Measurements from ENCODE around the gene GRWD1.

The GRWD1 gene

DNA sequence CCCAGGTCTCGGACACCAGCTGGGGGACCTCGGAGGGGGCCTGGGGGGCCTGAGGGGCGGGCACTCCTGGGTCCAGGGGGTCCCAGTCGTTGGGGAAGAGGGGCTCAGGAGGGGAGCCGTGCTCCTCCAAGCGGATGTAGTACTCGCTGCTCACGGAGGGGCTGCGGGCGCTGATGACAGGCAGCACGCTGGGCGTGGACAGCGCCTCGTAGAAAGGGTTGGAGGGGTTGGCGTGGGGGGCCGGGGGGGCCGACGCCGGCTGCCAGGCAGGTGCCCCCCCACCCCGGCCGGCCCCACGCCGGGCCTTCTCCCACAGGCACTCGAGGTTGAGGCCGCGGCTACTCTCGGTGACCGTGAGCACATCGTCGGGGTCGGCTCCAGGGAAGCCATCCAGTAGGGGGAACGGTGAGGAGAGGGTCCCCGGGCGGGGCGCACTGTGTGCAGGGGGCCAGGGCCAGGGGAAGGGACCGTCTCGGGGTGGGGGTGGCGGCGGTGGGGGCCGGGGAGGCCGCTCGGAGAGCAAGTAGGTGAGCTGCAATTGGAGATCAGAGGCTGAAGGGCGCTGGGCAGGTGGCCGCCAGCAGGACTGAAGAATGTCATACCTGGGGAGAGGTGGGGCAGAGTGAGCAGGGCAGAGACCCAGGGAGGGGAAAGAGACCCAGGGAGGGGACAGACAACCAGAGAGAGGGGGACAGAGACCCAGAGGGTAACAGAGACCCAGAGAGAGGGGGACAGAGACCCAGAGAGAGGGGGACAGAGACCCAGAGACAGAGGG is 53.7 kb downstream of the GRWD1 start:
- Histone ChIP-seq H2BK12ac (ENCODE audit: low read length) (no peak overlapping the region), H3K18ac (ENCODE audit: low read length) (no peak overlapping the region), H3K23ac (ENCODE audit: low read length) (no peak overlapping the region), H3K27ac (ENCODE audit: low read depth, low read length) (no peak overlapping the region), H3K4me1 (ENCODE audit: control insufficient read depth in 1 of 2, insufficient read depth in 2 of 2, low read length in 2 of 2) (peaks cover 15 to 19% of the 10 kb centered on the region in 2 experiments), H3K4me2 (ENCODE audit: low read length) (no peak overlapping the region), H3K4ac (ENCODE audit: low read depth, low read length) (no peak overlapping the region), H3K27me3 (ENCODE audit: insufficient read depth, low read length) (no peaks in the 10 kb centered on the region), H3K14ac (ENCODE audit: low read length) (no peak overlapping the region), H4K91ac (ENCODE audit: low read depth, low read length) (no peak overlapping the region), H3K9me3 (ENCODE audit: insufficient read depth, low read depth, low read length) (no peaks in the 10 kb centered on the region), H3K4me3 (ENCODE audit: low read depth, low read length) (no peak overlapping the region), H2AFZ (ENCODE audit: insufficient read depth, low read length, poor library complexity) (no peak overlapping the region), H4K8ac (ENCODE audit: low read depth, low read length) (no peak overlapping the region), H3K9ac (ENCODE audit: low read length) (no peak overlapping the region), H2BK5ac (ENCODE audit: low read depth, low read length, poor library complexity) (no peak overlapping the region), H2BK120ac (ENCODE audit: insufficient read depth, low read length, poor library complexity) (no peak overlapping the region), H2AK5ac (ENCODE audit: low read length) (no peak overlapping the region), H3K79me1 (ENCODE audit: low read length) (peaks cover 9% of the 10 kb centered on the region), H3K36me3 (ENCODE audit: control insufficient read depth in 1 of 2, insufficient read depth in 2 of 2, low read length in 2 of 2) (peaks cover 0 to 1% of the 10 kb centered on the region in 2 experiments), H3K79me2 (ENCODE audit: control insufficient read depth, insufficient read depth, low read length, poor library complexity) (peaks cover 2% of the 10 kb centered on the region), H4K12ac (ENCODE audit: low read depth, low read length) (no peak overlapping the region)
- DNase-seq, result peak in 1 of 2 donors; percentile 46
- no CpG with 5 or more reads among the region's 44 CpGs for WGBS (ENCODE audit: extremely low coverage, insufficient coverage, insufficient read length)

DNA sequence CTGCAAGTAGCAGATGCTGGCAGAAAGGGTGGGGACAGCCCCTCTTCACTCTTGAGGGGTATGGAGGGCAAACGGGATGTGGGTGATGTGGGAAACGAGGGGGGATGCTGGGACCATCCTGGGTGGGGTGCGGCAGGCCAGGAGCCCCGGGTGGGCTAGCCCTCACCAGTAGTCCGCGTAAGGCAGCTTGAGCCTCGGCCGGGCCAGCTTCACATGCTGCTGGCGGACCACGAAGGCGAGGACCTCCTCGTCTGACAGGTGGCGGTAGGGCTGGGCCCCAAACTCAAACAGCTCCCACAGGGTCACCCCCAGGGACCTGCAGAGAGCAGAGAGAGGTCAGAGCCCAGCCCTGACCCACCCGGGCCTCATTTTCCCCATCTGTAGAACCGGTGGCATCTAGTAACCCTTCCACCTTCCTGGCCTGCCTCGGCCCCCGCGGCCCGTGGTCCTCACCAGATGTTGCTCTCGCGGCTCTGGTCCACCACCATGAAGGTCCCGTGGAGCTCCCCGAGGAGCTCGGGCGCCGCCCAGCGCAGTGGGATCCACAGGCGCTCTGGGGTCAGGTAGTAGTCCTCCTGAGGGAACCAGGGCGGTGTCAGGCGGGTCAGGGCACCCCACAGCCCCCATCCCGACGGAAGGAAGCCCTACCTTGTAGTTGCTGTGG is 55.2 kb downstream of the GRWD1 start:
- peak overlapping the region; percentile 28 for H2BK5ac ChIP-seq (ENCODE audit: low read depth, low read length, poor library complexity)
- H3K4me1 ChIP-seq (ENCODE audit: control insufficient read depth in 1 of 2, insufficient read depth in 2 of 2, low read length in 2 of 2), result peaks cover 12 to 19% of the 10 kb centered on the region in 2 experiments
- H3K9me3 ChIP-seq (ENCODE audit: insufficient read depth, low read depth, low read length), result no peaks in the 10 kb centered on the region
- peaks cover 9% of the 10 kb centered on the region for H3K79me1 ChIP-seq (ENCODE audit: low read length)
- peak overlapping the region; percentile 76 for H4K91ac ChIP-seq (ENCODE audit: low read depth, low read length)
- peak overlapping the region; percentile 61 for H3K4me2 ChIP-seq (ENCODE audit: low read length)
- H3K27ac ChIP-seq (ENCODE audit: low read depth, low read length), result peak overlapping the region; percentile 57
- H2AK5ac ChIP-seq (ENCODE audit: low read length), result peak overlapping the region; percentile 22
- peak overlapping the region; percentile 41 for H2BK120ac ChIP-seq (ENCODE audit: insufficient read depth, low read length, poor library complexity)
- H4K8ac ChIP-seq (ENCODE audit: low read depth, low read length), result peak overlapping the region; percentile 63
- H3K23ac ChIP-seq (ENCODE audit: low read length), result no peak overlapping the region
- no peak overlapping the region for H3K9ac ChIP-seq (ENCODE audit: low read length)
- H3K27me3 ChIP-seq (ENCODE audit: insufficient read depth, low read length), result no peaks in the 10 kb centered on the region
- peaks cover 2% of the 10 kb centered on the region for H3K79me2 ChIP-seq (ENCODE audit: control insufficient read depth, insufficient read depth, low read length, poor library complexity)
- DNase-seq, result no peak
- WGBS (ENCODE audit: extremely low coverage, insufficient coverage, insufficient read length), result no CpG with 5 or more reads among the region's 32 CpGs
- peaks cover 0 to 1% of the 10 kb centered on the region in 2 experiments for H3K36me3 ChIP-seq (ENCODE audit: control insufficient read depth in 1 of 2, insufficient read depth in 2 of 2, low read length in 2 of 2)
- peak overlapping the region; percentile 33 for H3K4ac ChIP-seq (ENCODE audit: low read depth, low read length)
- peak overlapping the region; percentile 19 for H2BK12ac ChIP-seq (ENCODE audit: low read length)
- peak overlapping the region; percentile 31 for H3K18ac ChIP-seq (ENCODE audit: low read length)
- peak overlapping the region; percentile 43 for H4K12ac ChIP-seq (ENCODE audit: low read depth, low read length)
- peak overlapping the region; percentile 58 for H3K4me3 ChIP-seq (ENCODE audit: low read depth, low read length)
- H3K14ac ChIP-seq (ENCODE audit: low read length), result peak overlapping the region; percentile 45
- peak overlapping the region; percentile 21 for H2AFZ ChIP-seq (ENCODE audit: insufficient read depth, low read length, poor library complexity)

DNA sequence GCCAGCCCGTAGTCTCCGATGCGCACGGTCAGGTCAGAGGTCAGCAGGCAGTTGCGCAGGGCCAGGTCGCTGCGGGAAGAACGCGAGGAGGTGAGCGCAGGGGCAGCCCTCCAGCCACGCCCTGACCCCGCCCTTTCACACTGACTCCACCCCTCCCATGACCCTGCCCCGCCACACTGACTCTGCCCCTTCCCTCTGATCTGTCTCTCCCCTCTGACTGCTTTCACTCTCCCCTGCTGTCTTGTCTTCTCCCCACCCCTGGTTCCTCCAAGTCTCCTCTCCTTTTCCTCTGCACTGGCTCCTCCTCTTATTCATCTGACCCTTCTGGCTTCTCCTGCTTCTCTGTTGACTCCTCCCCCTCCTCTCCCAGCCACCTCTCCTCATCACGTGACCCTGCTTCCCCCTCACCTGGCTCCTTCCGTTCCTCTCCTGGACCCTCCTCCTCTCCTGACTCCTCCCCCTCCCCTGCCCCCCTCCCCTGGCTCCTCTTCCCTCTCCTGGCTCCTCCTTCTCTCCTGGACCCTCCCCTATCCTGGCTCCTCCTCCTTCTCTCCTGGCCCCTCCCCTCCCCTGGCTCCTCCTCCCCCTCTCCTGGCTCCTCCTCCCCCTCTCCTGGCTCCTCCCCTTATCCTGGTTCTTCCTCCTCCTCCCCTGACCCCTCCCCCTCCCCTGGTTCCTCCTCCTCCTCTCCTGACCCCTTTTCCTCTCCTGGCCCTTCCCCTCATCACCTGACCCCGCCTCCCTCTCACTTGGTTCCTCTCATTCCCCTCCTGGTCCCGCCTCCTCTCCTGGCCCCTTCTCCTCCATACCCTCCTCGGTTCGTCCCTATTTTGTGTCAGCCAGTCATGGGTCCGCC is 55.9 kb downstream of the GRWD1 start:
- H4K8ac ChIP-seq (ENCODE audit: low read depth, low read length), result peak overlapping the region; percentile 63
- H3K4ac ChIP-seq (ENCODE audit: low read depth, low read length), result no peak overlapping the region
- H4K12ac ChIP-seq (ENCODE audit: low read depth, low read length), result peak overlapping the region; percentile 43
- peaks cover 9% of the 10 kb centered on the region for H3K79me1 ChIP-seq (ENCODE audit: low read length)
- peaks cover 2% of the 10 kb centered on the region for H3K79me2 ChIP-seq (ENCODE audit: control insufficient read depth, insufficient read depth, low read length, poor library complexity)
- H3K4me1 ChIP-seq (ENCODE audit: control insufficient read depth in 1 of 2, insufficient read depth in 2 of 2, low read length in 2 of 2), result peaks cover 12 to 19% of the 10 kb centered on the region in 2 experiments
- H3K36me3 ChIP-seq (ENCODE audit: control insufficient read depth in 1 of 2, insufficient read depth in 2 of 2, low read length in 2 of 2), result peaks cover 0 to 1% of the 10 kb centered on the region in 2 experiments
- no peak overlapping the region for H2BK120ac ChIP-seq (ENCODE audit: insufficient read depth, low read length, poor library complexity)
- no peak overlapping the region for H3K9ac ChIP-seq (ENCODE audit: low read length)
- peak overlapping the region; percentile 45 for H3K14ac ChIP-seq (ENCODE audit: low read length)
- peak overlapping the region; percentile 57 for H3K27ac ChIP-seq (ENCODE audit: low read depth, low read length)
- peak overlapping the region; percentile 31 for H3K18ac ChIP-seq (ENCODE audit: low read length)
- H2BK12ac ChIP-seq (ENCODE audit: low read length), result no peak overlapping the region
- WGBS (ENCODE audit: extremely low coverage, insufficient coverage, insufficient read length), result no CpG with 5 or more reads among the region's 20 CpGs
- H3K23ac ChIP-seq (ENCODE audit: low read length), result no peak overlapping the region
- H4K91ac ChIP-seq (ENCODE audit: low read depth, low read length), result peak overlapping the region; percentile 76
- H3K9me3 ChIP-seq (ENCODE audit: insufficient read depth, low read depth, low read length), result peaks cover 1% of the 10 kb centered on the region
- H2AFZ ChIP-seq (ENCODE audit: insufficient read depth, low read length, poor library complexity), result peak overlapping the region; percentile 21
- H2BK5ac ChIP-seq (ENCODE audit: low read depth, low read length, poor library complexity), result peak overlapping the region; percentile 1
- peak; percentile 88 to 92 for DNase-seq
- no peaks in the 10 kb centered on the region for H3K27me3 ChIP-seq (ENCODE audit: insufficient read depth, low read length)
- H3K4me2 ChIP-seq (ENCODE audit: low read length), result peak overlapping the region; percentile 74
- H3K4me3 ChIP-seq (ENCODE audit: low read depth, low read length), result peak overlapping the region; percentile 58
- H2AK5ac ChIP-seq (ENCODE audit: low read length), result peak overlapping the region; percentile 22

DNA sequence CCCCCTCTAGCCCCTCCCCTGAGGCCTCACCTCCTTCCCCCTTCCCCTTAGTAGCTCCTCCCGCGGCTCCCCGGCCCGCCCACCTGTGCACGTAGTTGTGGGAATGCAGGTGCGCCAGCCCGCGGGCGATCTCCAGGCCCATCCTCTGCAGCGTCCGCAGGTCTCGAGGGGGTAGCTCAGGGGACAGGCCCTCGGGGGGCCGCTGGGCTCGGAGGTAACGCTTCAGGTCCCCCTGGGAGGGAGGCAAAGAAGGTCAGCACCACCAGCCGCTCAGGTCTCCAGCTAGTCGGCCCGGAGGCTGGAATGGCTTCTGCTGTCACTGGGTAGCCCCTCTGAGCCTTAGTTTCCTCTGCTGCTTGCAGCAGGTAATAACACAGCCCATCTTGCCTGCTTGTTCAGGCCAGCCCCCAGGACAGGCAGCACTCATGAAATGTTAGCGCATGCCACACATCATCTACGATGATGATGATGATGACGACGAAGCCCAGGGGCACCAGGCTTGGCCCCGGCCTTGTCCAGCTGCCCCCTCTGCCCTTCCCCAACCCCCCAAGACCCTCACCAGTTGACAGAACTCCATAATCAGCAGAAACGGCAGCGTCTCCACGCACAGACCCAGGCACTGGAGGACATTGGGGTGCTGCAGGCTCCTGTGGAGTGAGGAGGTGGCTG is 56.7 kb downstream of the GRWD1 start:
- Histone ChIP-seq H4K91ac (ENCODE audit: low read depth, low read length) (peak overlapping the region; percentile 0), H2BK120ac (ENCODE audit: insufficient read depth, low read length, poor library complexity) (peak overlapping the region; percentile 21), H3K4me3 (ENCODE audit: low read depth, low read length) (no peak overlapping the region), H3K18ac (ENCODE audit: low read length) (no peak overlapping the region), H4K12ac (ENCODE audit: low read depth, low read length) (no peak overlapping the region), H3K4me1 (ENCODE audit: control insufficient read depth in 1 of 2, insufficient read depth in 2 of 2, low read length in 2 of 2) (peaks cover 9 to 15% of the 10 kb centered on the region in 2 experiments), H2BK12ac (ENCODE audit: low read length) (no peak overlapping the region), H3K14ac (ENCODE audit: low read length) (peak overlapping the region; percentile 12), H3K23ac (ENCODE audit: low read length) (no peak overlapping the region), H3K79me1 (ENCODE audit: low read length) (peaks cover 9% of the 10 kb centered on the region), H3K36me3 (ENCODE audit: control insufficient read depth in 1 of 2, insufficient read depth in 2 of 2, low read length in 2 of 2) (peaks cover 0 to 1% of the 10 kb centered on the region in 2 experiments), H3K4me2 (ENCODE audit: low read length) (peak overlapping the region; percentile 74), H2AK5ac (ENCODE audit: low read length) (peak overlapping the region; percentile 44), H3K4ac (ENCODE audit: low read depth, low read length) (no peak overlapping the region), H2AFZ (ENCODE audit: insufficient read depth, low read length, poor library complexity) (no peak overlapping the region), H3K9me3 (ENCODE audit: insufficient read depth, low read depth, low read length) (peaks cover 1% of the 10 kb centered on the region), H3K79me2 (ENCODE audit: control insufficient read depth, insufficient read depth, low read length, poor library complexity) (peaks cover 2% of the 10 kb centered on the region), H3K27ac (ENCODE audit: low read depth, low read length) (no peak overlapping the region), H3K9ac (ENCODE audit: low read length) (no peak overlapping the region), H4K8ac (ENCODE audit: low read depth, low read length) (no peak overlapping the region), H2BK5ac (ENCODE audit: low read depth, low read length, poor library complexity) (no peak overlapping the region), H3K27me3 (ENCODE audit: insufficient read depth, low read length) (no peaks in the 10 kb centered on the region)
- WGBS (ENCODE audit: extremely low coverage, insufficient coverage, insufficient read length), result no CpG with 5 or more reads among the region's 27 CpGs
- peak; percentile 95 to 97 for DNase-seq
